GM23248 (cell line): Measurements from ENCODE around the gene CCDC47.

Experiments used
- EZH2 ChIP-seq: fragments of 200-600 bp; sonication (generic); IDR thresholded peaks from 2 replicates; pipeline ENCODE4 v1.6.1; 2018; ENCODE audit warnings: antibody characterized with exemption, mild to moderate bottlenecking; ENCODE audit not compliant: insufficient read depth, poor library complexity, severe bottlenecking
- EZH2phosphoT487 ChIP-seq: fragments of 200-600 bp; sonication (generic); IDR thresholded peaks from 2 replicates; pipeline ENCODE4 v1.6.1; 2018; ENCODE audit warnings: antibody characterized with exemption, moderate library complexity, mild to moderate bottlenecking, low read depth; ENCODE audit not compliant: insufficient read depth

DNA sequence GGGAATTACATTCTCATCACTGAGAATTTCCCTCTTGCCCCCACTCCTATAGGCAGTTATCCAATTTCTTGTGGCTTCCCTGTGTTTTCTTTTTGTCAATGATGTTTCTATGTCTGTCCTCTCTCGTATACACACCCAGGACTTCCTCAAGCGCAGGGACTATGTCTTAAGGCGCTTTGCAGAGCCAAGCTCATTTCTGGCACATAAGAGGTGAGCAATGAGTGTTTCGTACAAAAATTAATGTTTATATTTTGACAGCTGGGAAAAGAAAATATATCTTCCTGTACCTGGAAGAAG, 1.5 kb upstream of the CCDC47 start:
- no peak for TF ChIP-seq EZH2
- TF ChIP-seq EZH2phosphoT487, result no peak
